Nephron (organoid): ENCODE results near the gene OR2T4.

Experiments used
- H3K27ac Mint-ChIP-seq, 3 experiments: 2 replicates each; pipeline ENCODE4 v1.8.0; 2020; ENCODE audit warnings: mixed read lengths in 3 of 3, mild to moderate bottlenecking in 2 of 3, moderate library complexity in 1 of 3
- H3K27me3 Mint-ChIP-seq: 2 replicates; pipeline ENCODE4 v1.8.0; 2021; ENCODE audit warnings: low read depth, mild to moderate bottlenecking, moderate library complexity, mixed read lengths
- H3K36me3 Mint-ChIP-seq: 2 replicates; pipeline ENCODE4 v1.8.0; 2020; ENCODE audit warnings: low read depth, mixed read lengths
- H3K4me1 Mint-ChIP-seq: 2 replicates; pipeline ENCODE4 v1.8.0; 2020; ENCODE audit warnings: mixed read lengths
- H3K4me3 Mint-ChIP-seq, 3 experiments: 2 replicates each; pipeline ENCODE4 v1.8.0; 2020; ENCODE audit warnings: mild to moderate bottlenecking in 3 of 3, mixed read lengths in 3 of 3, moderate library complexity in 2 of 3
- H3K9me3 Mint-ChIP-seq: 2 replicates; pipeline ENCODE4 v1.8.0; 2020; ENCODE audit warnings: mixed read lengths
- TF ChIP-seq, protein P1 (sequence below), 3 experiments: fragments of 200-600 bp; sonication (generic); IDR thresholded peaks; one replicate each; pipeline ENCODE4 v1.5.0; 2021; ENCODE audit warnings: antibody characterized with exemption in 3 of 3; ENCODE audit not compliant: unreplicated experiment in 3 of 3

Gene OR2T4

DNA sequence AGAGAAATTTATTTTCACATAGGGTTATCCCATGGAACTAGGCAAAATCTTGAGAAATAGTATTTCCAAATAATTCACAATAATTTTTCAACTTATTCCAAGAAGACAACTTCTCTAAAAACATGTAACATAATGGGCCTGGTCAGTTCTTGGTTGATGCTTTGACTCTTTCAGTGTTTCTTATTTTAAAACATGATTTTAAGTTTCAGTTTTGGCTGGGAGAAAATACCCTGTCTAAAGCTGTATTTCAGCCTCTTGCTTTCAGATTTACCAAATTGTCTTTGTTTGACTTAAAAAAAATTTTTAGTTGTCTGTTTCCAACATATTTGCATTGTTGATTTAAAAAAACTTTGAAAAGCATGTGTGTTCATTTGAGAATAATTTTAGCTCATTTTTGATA lies 5.1 kb downstream of the OR2T4 start:
- Mint-ChIP-seq H3K27me3 (no peaks in the 10 kb centered on the region), H3K9me3 (peaks cover 53% of the 10 kb centered on the region), H3K4me1 (no peaks in the 10 kb centered on the region), H3K36me3 (no peaks in the 10 kb centered on the region), H3K4me3 (no peak overlapping the region), H3K27ac (no peak overlapping the region)
- TF ChIP-seq, protein P1, sequence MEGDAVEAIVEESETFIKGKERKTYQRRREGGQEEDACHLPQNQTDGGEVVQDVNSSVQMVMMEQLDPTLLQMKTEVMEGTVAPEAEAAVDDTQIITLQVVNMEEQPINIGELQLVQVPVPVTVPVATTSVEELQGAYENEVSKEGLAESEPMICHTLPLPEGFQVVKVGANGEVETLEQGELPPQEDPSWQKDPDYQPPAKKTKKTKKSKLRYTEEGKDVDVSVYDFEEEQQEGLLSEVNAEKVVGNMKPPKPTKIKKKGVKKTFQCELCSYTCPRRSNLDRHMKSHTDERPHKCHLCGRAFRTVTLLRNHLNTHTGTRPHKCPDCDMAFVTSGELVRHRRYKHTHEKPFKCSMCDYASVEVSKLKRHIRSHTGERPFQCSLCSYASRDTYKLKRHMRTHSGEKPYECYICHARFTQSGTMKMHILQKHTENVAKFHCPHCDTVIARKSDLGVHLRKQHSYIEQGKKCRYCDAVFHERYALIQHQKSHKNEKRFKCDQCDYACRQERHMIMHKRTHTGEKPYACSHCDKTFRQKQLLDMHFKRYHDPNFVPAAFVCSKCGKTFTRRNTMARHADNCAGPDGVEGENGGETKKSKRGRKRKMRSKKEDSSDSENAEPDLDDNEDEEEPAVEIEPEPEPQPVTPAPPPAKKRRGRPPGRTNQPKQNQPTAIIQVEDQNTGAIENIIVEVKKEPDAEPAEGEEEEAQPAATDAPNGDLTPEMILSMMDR (IDR thresholded peaks at IDR 0.05; ENCODE audit: unreplicated experiment in 3 of 3), result no peak

DNA sequence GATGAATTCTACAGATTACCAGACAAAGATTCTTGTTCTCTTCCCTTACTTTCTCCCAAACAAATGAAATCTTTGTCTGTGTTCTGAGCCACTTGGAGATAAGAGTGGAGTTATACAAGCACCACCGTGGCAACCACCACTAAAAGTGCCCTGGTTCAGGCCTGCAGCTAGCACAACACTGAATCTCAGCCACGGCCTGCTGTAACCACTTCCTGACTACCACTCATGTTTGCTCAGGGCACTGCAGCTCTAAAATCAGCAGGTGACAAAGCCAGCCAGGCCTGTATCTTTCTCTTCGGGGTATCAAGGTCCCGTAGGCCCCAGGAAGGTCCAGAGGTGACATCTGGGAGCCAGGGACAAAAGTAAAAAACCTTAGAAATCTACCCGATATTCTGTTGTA lies 10.9 kb downstream of the OR2T4 start:
- H3K4me3 Mint-ChIP-seq, result no peak overlapping the region
- no peaks in the 10 kb centered on the region for H3K27me3 Mint-ChIP-seq
- H3K36me3 Mint-ChIP-seq, result no peaks in the 10 kb centered on the region
- no peaks in the 10 kb centered on the region for H3K4me1 Mint-ChIP-seq
- TF ChIP-seq, protein P1 (IDR thresholded peaks at IDR 0.05; ENCODE audit: unreplicated experiment in 3 of 3), result no peak
- no peak overlapping the region for H3K27ac Mint-ChIP-seq
- H3K9me3 Mint-ChIP-seq, result peaks cover 69% of the 10 kb centered on the region

DNA sequence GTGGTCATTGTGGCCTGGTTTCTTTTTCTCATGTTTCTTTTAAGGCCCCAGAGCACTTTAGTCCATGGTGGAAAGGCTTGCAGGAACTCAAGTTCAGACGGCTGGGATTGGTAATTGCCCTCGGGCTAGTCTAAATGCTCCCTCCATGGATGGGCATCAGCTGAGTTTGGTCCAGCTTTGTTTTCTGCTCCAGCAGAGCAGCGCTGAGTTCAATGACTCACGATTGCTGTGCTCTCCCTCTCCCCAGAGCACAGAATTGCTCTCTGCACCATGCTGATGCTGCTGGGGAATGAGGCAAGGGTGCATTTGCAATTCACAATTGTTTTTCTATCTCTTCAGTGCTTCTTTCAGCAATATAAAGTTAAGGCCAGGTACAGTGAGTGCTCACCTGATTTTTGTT lies 12.3 kb downstream of the OR2T4 start:
- Mint-ChIP-seq H3K27me3 (no peaks in the 10 kb centered on the region), H3K4me1 (no peaks in the 10 kb centered on the region), H3K36me3 (no peaks in the 10 kb centered on the region), H3K27ac (no peak overlapping the region), H3K4me3 (no peak overlapping the region), H3K9me3 (peaks cover 71% of the 10 kb centered on the region)
- TF ChIP-seq, protein P1 (IDR thresholded peaks at IDR 0.05; ENCODE audit: unreplicated experiment in 3 of 3), result no peak

DNA sequence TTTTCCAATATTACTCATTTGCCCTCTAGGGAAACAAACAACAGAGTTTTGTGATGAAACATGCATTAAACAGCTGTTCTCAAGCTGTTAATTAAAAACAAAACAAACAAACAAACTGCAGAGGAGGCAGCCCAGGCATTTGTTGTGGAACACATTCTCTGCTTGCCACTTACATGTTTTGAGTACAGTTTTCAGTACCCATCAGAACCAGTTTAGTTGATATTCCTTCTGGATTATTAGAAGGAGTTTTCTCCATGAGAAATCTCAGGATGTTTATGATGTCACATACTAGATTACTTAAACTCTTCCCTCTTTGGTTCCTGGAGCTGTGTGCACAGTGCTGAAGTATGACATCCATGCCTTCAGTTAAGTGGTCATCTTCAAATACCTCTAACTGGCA lies 14.0 kb downstream of the OR2T4 start, which contains the start of gene OR2T6:
Gene OR2T6 (plus strand): TSS at position 301 of the 400 bp plus-strand sequence. CDS start 11,863 bp downstream, outside the sequence.
- no peak within 1 kb of the TSS for H3K4me3 Mint-ChIP-seq
- H3K9me3 Mint-ChIP-seq, result peaks cover 63% of the 10 kb centered on the region
- no peaks in the 10 kb centered on the region for H3K4me1 Mint-ChIP-seq
- H3K36me3 Mint-ChIP-seq, result no peaks in the 10 kb centered on the region
- TF ChIP-seq, protein P1 (IDR thresholded peaks at IDR 0.05; ENCODE audit: unreplicated experiment in 3 of 3), result no peak
- no peaks in the 10 kb centered on the region for H3K27me3 Mint-ChIP-seq
- H3K27ac Mint-ChIP-seq, result no peak within 1 kb of the TSS

DNA sequence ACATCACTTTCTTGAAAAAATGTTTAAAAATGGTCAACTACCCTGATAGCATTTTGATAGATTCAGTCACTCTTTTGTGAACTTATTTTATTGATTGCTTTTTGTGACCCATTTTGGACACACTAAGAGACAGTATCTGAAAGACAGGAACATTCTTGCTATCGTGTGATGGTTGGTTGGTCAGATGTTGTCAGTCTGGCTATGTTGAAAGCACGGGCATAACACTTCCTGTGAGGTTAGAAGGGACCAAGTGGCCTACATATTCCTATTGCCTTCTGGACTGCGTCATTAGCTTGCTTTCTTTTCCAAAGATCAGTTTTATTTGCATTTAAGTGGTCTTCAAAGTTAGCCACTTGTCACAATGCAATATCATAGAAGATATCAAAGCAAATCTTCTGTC lies 15.5 kb downstream of the OR2T4 start:
- Mint-ChIP-seq H3K4me1 (no peaks in the 10 kb centered on the region), H3K27ac (no peak overlapping the region), H3K4me3 (no peak overlapping the region), H3K36me3 (no peaks in the 10 kb centered on the region), H3K9me3 (peaks cover 54% of the 10 kb centered on the region), H3K27me3 (no peaks in the 10 kb centered on the region)
- TF ChIP-seq, protein P1 (IDR thresholded peaks at IDR 0.05; ENCODE audit: unreplicated experiment in 3 of 3), result no peak

DNA sequence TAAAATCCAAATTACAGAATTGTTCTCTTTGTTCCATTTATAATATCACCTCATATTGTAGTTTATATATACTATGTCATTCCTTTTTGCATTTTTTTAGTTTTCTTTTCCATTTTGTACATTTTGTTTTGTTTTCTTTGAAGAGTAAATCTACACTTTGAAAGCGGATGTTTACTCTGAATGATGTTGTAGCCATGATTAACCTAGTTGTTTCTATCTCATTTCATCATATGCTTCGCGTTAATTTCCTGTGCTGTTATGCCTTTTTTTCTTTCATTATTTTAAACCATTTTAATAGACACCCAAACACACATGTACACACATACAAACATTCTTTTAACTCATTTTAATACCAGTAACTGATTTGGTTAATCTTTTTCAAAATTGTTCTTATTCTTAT lies 19.4 kb downstream of the OR2T4 start:
- Mint-ChIP-seq H3K27me3 (no peaks in the 10 kb centered on the region), H3K4me1 (no peaks in the 10 kb centered on the region), H3K27ac (no peak overlapping the region), H3K9me3 (peaks cover 25% of the 10 kb centered on the region), H3K4me3 (no peak overlapping the region), H3K36me3 (no peaks in the 10 kb centered on the region)
- TF ChIP-seq, protein P1 (IDR thresholded peaks at IDR 0.05; ENCODE audit: unreplicated experiment in 3 of 3), result no peak
